ENCODE measurements around the gene ALAD. TPM values are rescaled to one million over a fixed set of nuclear protein-coding genes. Genes with fewer than 3 reads are reported as not detected.
"Not testable (repeated sequence)": the region's sequence is repeated elsewhere in the genome, so short reads cannot be mapped to it uniquely, and the experiment has no call there.

The ALAD gene
- total RNA-seq (10 to 100 TPM; 36.8 to 48.7 TPM), polyA plus RNA-seq (ENCODE audit: insufficient read length in 6 of 6) (10 to 100 TPM; 39.9 to 50.7 (median 44.7) TPM)
- long read RNA-seq, donor 1, partial matches to known transcripts: 21 of 30 reads
- long read RNA-seq, donor 1, other reads (novel, unspliced or antisense): 0 of 30 reads
- long read RNA-seq, donor 2, transcript ALAD-201 (12 exons, 3,173 nt): major isoform, 8 of 33 reads
- long read RNA-seq, donor 2, partial matches to known transcripts: 23 of 33 reads
- long read RNA-seq, donor 2, other reads (novel, unspliced or antisense): 0 of 33 reads
- long read RNA-seq, donor 3, transcript ALAD-201 (12 exons, 3,173 nt): major isoform, 10 of 25 reads
- long read RNA-seq, donor 3, partial matches to known transcripts: 13 of 25 reads
- long read RNA-seq, donor 3, other reads (novel, unspliced or antisense): 0 of 25 reads
- long read RNA-seq, donor 4, transcript ALAD-201 (12 exons, 3,173 nt): major isoform, 12 of 14 reads
- long read RNA-seq, donor 4, partial matches to known transcripts: 0 of 14 reads
- long read RNA-seq, donor 4, other reads (novel, unspliced or antisense): 2 of 14 reads
- long read RNA-seq, donor 5, partial matches to known transcripts: 0 of 4 reads
- long read RNA-seq, donor 5, other reads (novel, unspliced or antisense): 0 of 4 reads
- long read RNA-seq, donor 6, partial matches to known transcripts: 0 of 3 reads
- long read RNA-seq, donor 6, other reads (novel, unspliced or antisense): 0 of 3 reads
- long read RNA-seq, donor 7, partial matches to known transcripts: 0 of 5 reads
- long read RNA-seq, donor 7, other reads (novel, unspliced or antisense): 0 of 5 reads
- long read RNA-seq, donor 8, transcript ALAD-201 (12 exons, 3,173 nt): major isoform, 6 of 7 reads
- long read RNA-seq, donor 8, partial matches to known transcripts: 0 of 7 reads
- long read RNA-seq, donor 8, other reads (novel, unspliced or antisense): 0 of 7 reads
- long read RNA-seq, donor 9: 0 reads
- long read RNA-seq, donor 10, partial matches to known transcripts: 0 of 8 reads
- long read RNA-seq, donor 10, other reads (novel, unspliced or antisense): 2 of 8 reads
- long read RNA-seq, donor 11, partial matches to known transcripts: 19 of 21 reads
- long read RNA-seq, donor 11, other reads (novel, unspliced or antisense): 0 of 21 reads
- long read RNA-seq, donor 12, transcript ALAD-201 (12 exons, 3,173 nt): major isoform, 6 of 16 reads
- long read RNA-seq, donor 12, partial matches to known transcripts: 9 of 16 reads
- long read RNA-seq, donor 12, other reads (novel, unspliced or antisense): 0 of 16 reads

DNA sequence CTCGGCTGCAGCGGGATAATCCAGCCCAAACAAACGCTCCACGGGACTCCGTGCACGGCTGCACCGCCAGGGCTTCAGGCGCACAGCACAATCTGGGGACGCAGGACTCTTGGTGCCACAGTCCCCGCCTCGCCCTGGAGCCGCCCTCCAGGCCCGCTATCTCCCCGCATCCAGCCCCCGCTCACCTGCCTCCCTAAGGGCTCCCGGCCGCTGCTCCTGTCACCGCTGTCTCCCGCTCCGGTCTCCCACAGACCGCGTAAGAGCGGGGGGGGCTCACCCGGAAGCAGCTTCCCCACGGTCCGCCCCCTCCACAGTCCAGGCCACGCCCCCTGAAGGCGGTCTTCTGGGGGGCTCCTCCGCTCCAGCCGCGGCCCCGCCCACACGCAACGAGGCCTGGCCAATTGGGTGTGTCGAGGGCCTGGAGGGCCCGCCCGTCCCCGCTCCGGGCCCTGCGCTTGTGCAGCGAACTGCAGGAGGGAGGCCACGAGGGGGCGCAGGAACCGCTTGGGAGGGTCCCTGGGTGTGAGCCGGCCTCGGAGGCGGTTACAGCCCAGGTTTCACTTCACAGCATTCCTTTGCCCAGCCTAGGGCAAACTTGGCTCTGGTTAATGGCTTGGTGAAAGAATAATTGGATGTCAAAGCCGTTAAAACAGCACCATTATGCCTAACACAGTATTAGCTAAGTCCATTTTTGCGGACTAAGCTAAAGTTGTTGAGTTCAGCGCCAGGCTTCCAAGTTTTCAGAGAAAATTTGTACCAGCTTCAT, at the start of gene ALAD:
Gene ALAD (minus strand): TSS at position 258 of the 766 bp plus-strand sequence. CDS start 7,725 bp downstream, outside the sequence.
- no peaks in the 10 kb centered on the region for H3K9me3 ChIP-seq
- DNase-seq (peak; percentile 98 to 100 (median 100)), ATAC-seq (peak; percentile 99)
- no peaks in the 10 kb centered on the region for H3K27me3 ChIP-seq
- TF ChIP-seq, protein P1, sequence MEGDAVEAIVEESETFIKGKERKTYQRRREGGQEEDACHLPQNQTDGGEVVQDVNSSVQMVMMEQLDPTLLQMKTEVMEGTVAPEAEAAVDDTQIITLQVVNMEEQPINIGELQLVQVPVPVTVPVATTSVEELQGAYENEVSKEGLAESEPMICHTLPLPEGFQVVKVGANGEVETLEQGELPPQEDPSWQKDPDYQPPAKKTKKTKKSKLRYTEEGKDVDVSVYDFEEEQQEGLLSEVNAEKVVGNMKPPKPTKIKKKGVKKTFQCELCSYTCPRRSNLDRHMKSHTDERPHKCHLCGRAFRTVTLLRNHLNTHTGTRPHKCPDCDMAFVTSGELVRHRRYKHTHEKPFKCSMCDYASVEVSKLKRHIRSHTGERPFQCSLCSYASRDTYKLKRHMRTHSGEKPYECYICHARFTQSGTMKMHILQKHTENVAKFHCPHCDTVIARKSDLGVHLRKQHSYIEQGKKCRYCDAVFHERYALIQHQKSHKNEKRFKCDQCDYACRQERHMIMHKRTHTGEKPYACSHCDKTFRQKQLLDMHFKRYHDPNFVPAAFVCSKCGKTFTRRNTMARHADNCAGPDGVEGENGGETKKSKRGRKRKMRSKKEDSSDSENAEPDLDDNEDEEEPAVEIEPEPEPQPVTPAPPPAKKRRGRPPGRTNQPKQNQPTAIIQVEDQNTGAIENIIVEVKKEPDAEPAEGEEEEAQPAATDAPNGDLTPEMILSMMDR (IDR thresholded peaks at IDR 0.05): peak; percentile 91 to 100
- peaks cover 8 to 52% of the 10 kb centered on the region in 2 donors for H3K4me1 ChIP-seq
- H3K27ac ChIP-seq: peak within 1 kb of the TSS; percentile 74 to 83
- H3K36me3 ChIP-seq: no peaks in the 10 kb centered on the region
- peak within 1 kb of the TSS; percentile 70 to 81 for H3K4me3 ChIP-seq
- intact Hi-C loops (cut with DNase I): no loop called here

DNA sequence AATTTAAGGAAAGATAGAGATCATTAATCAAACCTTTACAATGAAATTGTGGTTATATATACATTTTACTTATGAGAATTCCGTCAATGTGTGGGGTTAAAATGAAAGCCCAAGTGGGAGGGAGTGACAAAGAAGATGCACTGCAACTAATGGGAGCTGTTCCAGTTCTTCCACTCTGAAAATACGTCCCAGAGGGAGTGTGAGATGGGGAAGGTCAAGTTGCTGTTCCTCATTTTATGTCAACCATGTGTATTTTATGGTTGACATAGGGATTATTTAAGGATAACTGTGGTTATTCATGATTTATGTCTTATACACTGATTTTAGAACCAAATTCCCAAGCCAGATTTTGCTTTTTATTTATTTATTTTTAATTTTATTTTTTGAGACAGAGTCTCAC, 48.3 kb upstream of the ALAD start:
- Histone ChIP-seq H3K27ac (no peak overlapping the region), H3K4me3 (no peak overlapping the region), H3K36me3 (no peaks in the 10 kb centered on the region), H3K9me3 (no peaks in the 10 kb centered on the region), H3K4me1 (no peaks in the 10 kb centered on the region), H3K27me3 (no peaks in the 10 kb centered on the region)
- intact Hi-C loops (cut with DNase I): loop anchor here in 1 of 2 donors (5.0 kb wide), 2 partner anchors 133 to 208 kb away; no protein-coding TSS in a partner anchor
- no peak for ATAC-seq
- TF ChIP-seq, protein P1 (IDR thresholded peaks at IDR 0.05): no peak
- DNase-seq: no peak

DNA sequence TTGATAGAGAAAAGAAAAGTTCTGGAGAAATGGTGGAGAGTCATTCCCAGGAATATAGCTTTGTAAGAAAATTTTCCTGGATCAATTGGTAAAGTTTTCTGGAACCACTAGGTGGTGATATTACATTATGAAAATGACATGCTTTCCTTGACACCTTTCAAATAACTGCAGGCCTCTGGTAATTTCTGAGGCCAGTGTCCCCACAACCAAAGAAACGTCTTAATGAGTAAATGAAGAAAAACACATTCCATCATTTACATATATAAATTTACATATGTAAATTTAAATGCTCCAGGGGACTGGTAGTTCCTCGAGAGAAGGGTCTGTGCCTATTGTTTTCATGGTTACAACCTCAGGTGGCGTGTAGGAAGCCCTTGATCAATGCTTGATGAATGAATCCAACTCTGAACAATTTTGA, 45.2 kb upstream of the ALAD start:
- H3K27ac ChIP-seq: no peak overlapping the region
- ATAC-seq: peak; percentile 76

DNA sequence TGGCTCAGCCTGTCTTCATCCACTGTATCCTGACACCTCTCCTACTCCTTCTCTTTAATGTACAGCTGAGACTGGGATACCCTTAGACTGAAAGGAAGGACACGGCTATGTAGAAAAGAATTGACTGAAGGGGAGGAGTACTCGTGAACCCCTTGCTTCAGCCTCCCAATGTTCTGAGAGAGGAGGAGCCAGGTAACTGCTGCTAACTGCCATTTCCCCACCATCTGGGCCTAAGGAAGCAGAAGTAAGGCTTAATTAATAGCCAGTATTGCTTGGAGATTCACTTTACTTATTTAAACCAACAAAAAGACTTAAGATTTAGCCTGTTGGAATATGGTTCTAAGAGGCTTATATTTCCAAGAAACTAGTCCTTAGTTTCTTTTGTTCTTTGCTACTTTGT, 43.7 kb upstream of the ALAD start:
- no peaks in the 10 kb centered on the region for H3K27me3 ChIP-seq
- H3K27ac ChIP-seq: no peak overlapping the region
- no peaks in the 10 kb centered on the region for H3K36me3 ChIP-seq
- H3K4me1 ChIP-seq: no peaks in the 10 kb centered on the region
- ATAC-seq (no peak), DNase-seq (no peak)
- no peak overlapping the region for H3K4me3 ChIP-seq
- TF ChIP-seq, protein P1 (IDR thresholded peaks at IDR 0.05): no peak
- H3K9me3 ChIP-seq: no peaks in the 10 kb centered on the region
- intact Hi-C loops (cut with DNase I): loop anchor here in 1 of 2 donors (5.0 kb wide), 2 partner anchors 138 to 213 kb away; no protein-coding TSS in a partner anchor

More for the DNA sequence above, 45.2 kb upstream of the ALAD start:
- Histone ChIP-seq H3K4me3 (no peak overlapping the region), H3K9me3 (no peaks in the 10 kb centered on the region), H3K27me3 (no peaks in the 10 kb centered on the region), H3K36me3 (no peaks in the 10 kb centered on the region), H3K4me1 (no peaks in the 10 kb centered on the region)
- DNase-seq: peak in 2 of 4 donors; percentile 27 to 50
- TF ChIP-seq, protein P1 (IDR thresholded peaks at IDR 0.05): peak; percentile 38 to 57
- intact Hi-C loops (cut with DNase I): loop anchor here in 1 of 2 donors (5.0 kb wide), 2 partner anchors 136 to 211 kb away; no protein-coding TSS in a partner anchor

DNA sequence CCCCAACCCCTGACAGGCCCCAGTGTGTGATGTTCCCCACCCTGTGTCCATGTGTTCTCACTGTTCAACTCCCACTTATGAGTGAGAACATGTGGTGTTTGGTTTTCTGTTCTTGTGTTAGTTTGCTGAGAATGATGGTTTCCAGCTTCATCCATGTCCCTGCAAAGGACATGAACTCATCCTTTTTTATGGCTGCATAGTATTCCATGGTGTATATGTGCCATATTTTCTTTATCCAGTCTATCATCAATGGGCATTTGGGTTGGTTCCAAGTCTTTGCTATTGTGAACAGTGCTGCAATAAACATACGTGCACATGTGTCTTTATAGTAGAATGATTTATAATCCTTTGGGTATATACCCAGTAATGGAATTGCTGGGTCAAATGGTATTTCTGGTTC, 36.6 kb upstream of the ALAD start:
- H3K27ac ChIP-seq; intact Hi-C loops (cut with DNase I); ATAC-seq; H3K36me3 ChIP-seq; DNase-seq; H3K9me3 ChIP-seq; H3K27me3 ChIP-seq; H3K4me3 ChIP-seq; H3K4me1 ChIP-seq: not testable (repeated sequence)
